Airway epithelial cell (primary cell): ENCODE measurements around the gene CST6. TPM values are rescaled to one million over a fixed set of nuclear protein-coding genes. Genes with fewer than 3 reads are reported as not detected.

ENCODE experiments used
- total RNA-seq: library from RNA; depleted of rRNA; stranded (reverse); fragments of >200 nt; gene quantifications from 2 replicates; pipeline ENCODE4 v1.2.3, GENCODE V29; 2015

The CST6 gene, protein sequence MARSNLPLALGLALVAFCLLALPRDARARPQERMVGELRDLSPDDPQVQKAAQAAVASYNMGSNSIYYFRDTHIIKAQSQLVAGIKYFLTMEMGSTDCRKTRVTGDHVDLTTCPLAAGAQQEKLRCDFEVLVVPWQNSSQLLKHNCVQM
- 8.9 and 9.3 TPM in 2 replicates for total RNA-seq

DNA sequence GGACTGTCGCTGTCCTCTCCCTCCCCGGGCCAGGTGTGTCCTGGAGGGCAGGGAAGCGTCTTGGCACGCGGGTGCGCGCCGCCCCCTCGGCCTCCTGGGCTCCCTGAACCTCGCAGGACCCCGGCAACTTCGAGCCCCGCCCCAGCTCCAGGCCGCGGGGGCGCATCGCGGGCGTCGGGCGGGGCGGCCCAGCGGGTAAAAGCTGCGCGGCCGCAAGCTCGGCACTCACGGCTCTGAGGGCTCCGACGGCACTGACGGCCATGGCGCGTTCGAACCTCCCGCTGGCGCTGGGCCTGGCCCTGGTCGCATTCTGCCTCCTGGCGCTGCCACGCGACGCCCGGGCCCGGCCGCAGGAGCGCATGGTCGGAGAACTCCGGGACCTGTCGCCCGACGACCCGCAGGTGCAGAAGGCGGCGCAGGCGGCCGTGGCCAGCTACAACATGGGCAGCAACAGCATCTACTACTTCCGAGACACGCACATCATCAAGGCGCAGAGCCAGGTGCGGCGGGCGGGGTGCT lies at the start of gene CST6:
Gene CST6 (plus strand): TSS at position 224 of the 519 bp plus-strand sequence. CDS start 37 bp downstream, at position 261.

GRCh38 chr11:66001942-66002647 lies 9.7 kb upstream of the CST6 start, which contains the start of the genes BANF1 and EIF1AD:
Gene BANF1, plus strand, starts transcription at chr11:66002503. Its CDS starts 748 bp downstream, at chr11:66003251.
Gene EIF1AD, minus strand, starts transcription at chr11:66002157. Its CDS starts 1,768 bp downstream, at chr11:66000389.

DNA sequence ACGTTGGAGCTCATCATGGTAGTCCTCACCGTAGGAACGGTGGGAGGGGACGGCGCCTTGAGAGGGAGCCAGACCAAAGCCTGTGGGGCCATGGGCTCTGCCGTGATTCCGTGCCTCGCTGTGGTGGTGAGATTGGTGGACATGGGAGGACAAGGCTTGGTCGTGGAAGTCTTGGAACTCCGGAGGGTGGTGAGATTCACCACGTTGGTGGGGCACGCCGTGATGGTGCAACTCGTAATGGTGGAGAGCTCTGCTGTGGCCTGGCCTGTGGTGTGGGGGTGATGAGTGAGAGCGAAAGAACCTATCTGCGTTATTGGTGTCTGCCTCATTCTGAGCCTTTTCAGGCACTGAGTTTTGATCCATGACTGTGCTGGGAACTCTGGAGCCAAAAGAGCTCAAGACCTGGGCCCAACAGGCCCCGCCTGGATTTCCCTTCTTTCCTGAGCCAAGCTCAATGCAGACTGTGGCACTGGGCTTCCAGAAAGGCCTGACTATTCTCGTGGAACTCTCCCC lies 14.3 kb downstream of the CST6 start, which contains the start of gene CATSPER1:
Gene CATSPER1 (minus strand): TSS at position 463 of the 513 bp plus-strand sequence. CDS start 100 bp downstream, at position 363.

DNA sequence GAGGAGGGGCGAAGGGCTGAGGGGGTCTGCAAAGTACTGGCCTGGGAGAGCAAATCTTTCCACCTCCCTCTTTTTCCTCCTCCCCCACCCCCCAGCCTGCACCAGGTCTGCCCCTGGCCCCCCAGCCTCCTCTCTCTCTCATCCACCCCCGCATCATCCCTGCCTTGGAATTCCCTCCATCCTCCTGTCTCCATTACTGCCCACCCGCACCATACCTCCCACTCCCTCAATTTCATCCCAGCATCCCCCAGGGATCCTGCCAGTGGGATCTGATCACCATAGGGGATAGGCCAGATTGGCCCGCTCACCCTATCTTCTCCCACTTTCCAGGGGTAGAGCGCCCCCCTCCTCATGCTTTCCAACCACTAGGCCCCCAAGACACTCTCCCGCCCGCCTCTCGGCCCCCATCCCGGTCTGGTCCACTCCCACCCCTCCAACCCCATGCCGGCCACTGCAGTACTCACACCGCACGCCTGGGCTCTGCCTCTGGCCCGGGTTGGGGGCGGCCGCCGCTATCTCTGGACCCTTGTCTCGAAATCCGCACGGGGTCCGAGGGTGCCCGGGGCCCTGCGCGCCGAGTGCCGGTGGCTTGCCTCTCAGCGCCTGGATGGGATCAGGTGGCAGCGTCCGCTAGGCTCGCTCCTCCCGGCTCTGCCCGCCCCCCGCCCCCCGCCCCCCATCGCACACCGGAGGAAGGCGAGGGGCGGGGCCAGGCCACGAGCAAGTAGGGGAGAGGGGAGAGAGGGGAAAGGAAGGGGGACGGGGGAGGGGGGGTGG lies 36.9 kb downstream of the CST6 start, which contains the start of gene GAL3ST3:
Gene GAL3ST3 (minus strand): TSS at position 615 of the 777 bp plus-strand sequence. CDS start 3,746 bp downstream, outside the sequence.

DNA sequence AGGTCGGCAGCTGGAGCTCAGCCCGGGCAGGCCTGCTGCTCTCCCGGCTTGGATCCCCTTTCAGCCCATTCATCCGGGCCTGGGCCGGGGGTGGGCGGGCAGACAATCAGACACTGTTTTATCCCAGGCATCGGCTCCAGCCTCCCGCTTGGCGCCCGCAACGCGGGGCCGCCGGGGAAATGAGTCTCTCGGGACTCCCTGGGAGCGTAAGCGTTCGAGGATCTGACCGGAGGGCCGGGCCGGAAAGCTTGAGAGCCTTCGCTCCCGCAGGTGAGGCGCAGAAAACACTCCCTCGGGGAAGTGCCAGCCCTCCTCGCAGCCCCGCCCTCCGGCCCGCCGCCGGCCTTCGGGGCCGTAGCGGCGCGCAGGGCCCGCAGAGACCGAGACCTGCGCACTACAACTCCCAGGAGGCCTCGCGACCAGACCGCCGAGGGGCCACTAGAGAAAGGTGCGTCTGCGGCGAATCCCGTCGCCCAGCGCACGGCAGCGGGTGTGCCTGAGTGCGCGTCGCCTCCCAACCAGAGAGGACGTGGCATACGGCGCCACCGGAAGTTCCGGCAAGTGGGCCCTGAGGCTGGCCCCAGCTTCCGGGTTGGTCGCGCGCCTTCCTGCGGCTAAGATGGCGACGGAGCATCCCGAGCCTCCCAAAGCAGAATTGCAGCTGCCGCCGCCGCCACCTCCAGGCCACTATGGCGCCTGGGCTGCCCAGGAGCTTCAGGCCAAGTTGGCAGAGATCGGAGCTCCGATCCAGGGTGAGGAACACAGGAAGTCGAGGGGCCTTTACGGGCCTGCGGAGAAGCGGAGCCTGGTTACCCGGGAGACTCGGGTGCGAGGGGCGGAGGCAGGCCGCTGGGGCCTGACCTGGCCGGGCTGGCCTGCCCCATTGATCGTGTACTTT lies 40.2 kb downstream of the CST6 start, which contains the start of gene SF3B2:
Gene SF3B2 (plus strand): TSS at position 599 of the 898 bp plus-strand sequence. CDS start 21 bp downstream, at position 620.

Other genes starting within 250 kb of the CST6 start
- 21.3 and 24.3 TPM in 2 replicates for gene AP5B1, start 231.0 kb upstream of the CST6 start, total RNA-seq
- 26.4 and 31.0 TPM in 2 replicates for gene OVOL1, start 224.9 kb upstream of the CST6 start, total RNA-seq
- gene SNX32, start 178.0 kb upstream of the CST6 start, total RNA-seq = 0.14 and 0.56 TPM in 2 replicates
- 1,465 and 1,537 TPM in 2 replicates for gene CFL1, start 153.8 kb upstream of the CST6 start, total RNA-seq
- gene MUS81, start 151.6 kb upstream of the CST6 start, total RNA-seq = 23.6 and 28.4 TPM in 2 replicates
- gene EFEMP2, start 139.2 kb upstream of the CST6 start, total RNA-seq = 12.8 and 27.5 TPM in 2 replicates
- not detected in 2 replicates for gene CTSW, start 132.2 kb upstream of the CST6 start, total RNA-seq
- 89.0 and 143 TPM in 2 replicates for gene FIBP, start 123.5 kb upstream of the CST6 start, total RNA-seq
- gene CCDC85B, start 121.3 kb upstream of the CST6 start, total RNA-seq = 93.7 and 145 TPM in 2 replicates
- gene FOSL1, start 111.6 kb upstream of the CST6 start, total RNA-seq = 63.3 and 87.1 TPM in 2 replicates
- 10.9 and 11.0 TPM in 2 replicates for gene C11orf68, start 92.9 kb upstream of the CST6 start, total RNA-seq
- 175 and 190 TPM in 2 replicates for gene DRAP1, start 92.6 kb upstream of the CST6 start, total RNA-seq
- gene TSGA10IP, start 66.5 kb upstream of the CST6 start, total RNA-seq = not detected in 2 replicates
- 35.3 and 45.9 TPM in 2 replicates for gene SART1, start 50.3 kb upstream of the CST6 start, total RNA-seq
- 24.1 and 33.0 TPM in 2 replicates for gene EIF1AD, start 9.9 kb upstream of the CST6 start, total RNA-seq
- gene BANF1, start 9.5 kb upstream of the CST6 start, total RNA-seq = 120 and 130 TPM in 2 replicates
- 0.42 TPM in 1 of 2 replicates, not detected in the other for gene CATSPER1, start 14.5 kb downstream of the CST6 start, total RNA-seq
- 0.28 TPM in 1 of 2 replicates, not detected in the other for gene GAL3ST3, start 37.2 kb downstream of the CST6 start, total RNA-seq
- gene SF3B2, start 40.4 kb downstream of the CST6 start, total RNA-seq = 156 TPM in 2 replicates
- 23.6 and 24.8 TPM in 2 replicates for gene PACS1, start 58.3 kb downstream of the CST6 start, total RNA-seq
- gene KLC2, start 245.7 kb downstream of the CST6 start, total RNA-seq = 21.7 and 30.5 TPM in 2 replicates